Fibroblast of peridontal ligament (primary cell): ENCODE data around the gene GFPT2.
A peak's percentile ranks its signal among the peaks of the same experiment; 100 is the strongest.

ENCODE experiments used
- DNase-seq: peaks from one replicate; pipeline ENCODE4 v3.0.0-alpha.2; 2010; ENCODE audit errors: extremely low read depth

Gene GFPT2

DNA sequence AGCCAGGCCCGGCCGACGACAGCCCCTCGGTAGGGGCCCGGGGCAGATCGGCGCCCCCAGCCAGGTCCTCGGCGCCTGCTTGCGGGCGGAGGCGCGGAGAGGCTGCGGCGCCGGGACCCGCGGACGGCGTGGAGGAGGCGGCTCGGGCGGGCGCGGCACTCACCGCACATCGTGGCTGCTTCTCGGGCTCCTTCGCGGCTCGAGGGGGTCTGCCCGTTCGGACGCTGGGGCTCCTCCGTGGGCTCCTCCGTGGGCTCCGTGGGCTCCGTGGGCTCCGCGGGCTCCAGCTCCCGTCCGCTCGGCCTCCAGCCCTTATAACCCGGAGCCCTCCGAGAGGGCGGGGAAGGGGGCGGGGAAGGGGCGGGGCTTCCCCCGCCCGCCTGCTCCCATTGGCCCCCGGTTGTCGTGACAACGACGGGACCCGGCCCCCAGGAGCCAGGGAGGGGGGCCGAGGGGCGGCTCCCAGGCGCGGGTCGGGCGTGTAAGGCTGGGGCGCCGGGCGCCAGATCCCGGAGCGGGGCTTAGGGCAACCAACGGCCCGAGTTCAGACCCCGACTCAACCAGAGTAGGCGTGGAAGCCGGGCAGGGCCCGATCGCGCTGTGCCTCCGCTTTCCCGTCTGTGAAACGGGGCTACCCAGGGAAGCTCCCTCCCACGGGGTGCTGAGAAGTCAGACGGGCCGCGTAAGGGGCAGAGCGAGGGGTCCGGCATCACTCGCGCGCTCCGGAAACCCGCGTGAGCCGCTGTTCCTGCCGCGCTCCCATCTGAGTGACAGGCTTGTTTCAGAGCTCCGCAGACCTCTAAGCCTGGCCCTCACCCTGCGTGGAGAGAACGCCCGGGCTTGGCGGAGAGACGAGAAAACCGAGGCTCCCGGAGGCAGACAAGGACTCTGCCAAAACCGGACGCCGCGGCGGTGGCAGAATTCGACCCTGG lies at the start of gene GFPT2:
Gene GFPT2 (minus strand): TSS at position 289 of the 932 bp plus-strand sequence. CDS start 119 bp downstream, at position 170.
- DNase-seq: peak; percentile 66

DNA sequence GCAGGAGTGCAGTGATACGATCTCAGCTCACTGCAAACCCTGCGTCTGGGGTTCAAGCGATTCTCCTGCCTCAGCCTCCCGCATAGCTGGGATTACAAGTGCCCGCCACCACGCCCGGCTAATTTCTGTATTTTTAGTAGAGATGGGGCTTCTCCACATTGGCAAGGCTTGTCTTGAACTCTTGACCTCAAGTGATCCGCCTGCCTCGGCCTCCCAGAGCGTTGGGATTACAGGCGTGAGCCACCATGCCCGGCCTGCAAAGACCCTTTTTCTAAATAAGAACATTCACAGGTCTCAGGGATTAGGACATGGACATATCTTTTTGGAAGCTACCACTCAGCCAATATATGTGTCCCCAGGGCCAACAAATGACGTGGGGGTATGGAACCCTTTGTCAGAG lies 49.6 kb upstream of the GFPT2 start:
- DNase-seq: no peak

DNA sequence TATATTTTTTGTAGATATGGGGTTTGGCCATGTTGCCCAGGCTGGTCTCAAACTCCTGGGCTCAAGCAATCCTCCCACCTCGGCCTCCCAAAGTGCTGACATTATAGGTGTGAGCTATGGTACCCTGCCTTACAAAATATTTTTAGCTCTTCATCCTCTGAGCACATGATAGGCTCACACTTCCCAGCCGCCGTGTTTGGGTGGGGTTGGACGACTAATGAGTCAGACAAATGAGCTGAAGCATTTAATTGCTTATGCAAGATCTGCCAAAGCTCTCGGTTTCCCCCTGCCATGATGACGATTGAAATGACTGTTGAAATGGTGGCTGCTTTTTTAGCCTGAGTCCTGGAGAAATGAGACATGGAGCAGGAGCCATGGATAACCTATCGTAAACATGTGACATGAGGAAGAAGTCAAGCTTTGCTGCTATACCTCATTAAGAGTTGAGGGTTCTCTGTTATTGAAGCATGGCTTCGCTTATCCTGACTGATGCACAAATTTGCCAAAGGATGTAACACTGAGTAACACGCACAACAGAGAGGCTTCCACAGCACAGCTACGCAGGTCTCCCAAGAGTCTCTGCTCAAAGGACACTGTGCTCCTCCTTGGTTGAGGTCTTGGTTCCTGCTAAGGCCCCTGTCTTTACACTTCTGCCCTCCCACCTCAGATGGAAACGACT lies 48.2 kb upstream of the GFPT2 start:
- DNase-seq: no peak

DNA sequence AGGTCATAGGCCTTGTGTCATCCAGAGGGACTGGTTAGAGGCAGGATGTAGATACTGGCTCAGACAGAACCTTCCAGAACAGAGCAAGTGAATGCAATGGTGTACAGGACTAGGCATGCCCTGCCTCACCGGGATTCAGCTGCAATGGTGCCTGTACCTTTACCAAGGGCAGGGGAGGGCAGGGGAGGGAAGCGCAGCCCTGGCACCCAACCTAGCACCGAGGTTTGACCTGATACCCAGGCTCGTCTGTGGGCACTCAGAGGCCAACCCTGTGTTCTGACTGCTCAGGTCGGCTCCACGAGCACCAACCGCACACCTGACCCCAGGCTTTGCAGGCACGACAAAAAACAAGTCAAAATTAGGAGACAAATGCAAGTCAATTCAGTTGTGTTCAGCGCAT lies 47.3 kb upstream of the GFPT2 start:
- DNase-seq: no peak

DNA sequence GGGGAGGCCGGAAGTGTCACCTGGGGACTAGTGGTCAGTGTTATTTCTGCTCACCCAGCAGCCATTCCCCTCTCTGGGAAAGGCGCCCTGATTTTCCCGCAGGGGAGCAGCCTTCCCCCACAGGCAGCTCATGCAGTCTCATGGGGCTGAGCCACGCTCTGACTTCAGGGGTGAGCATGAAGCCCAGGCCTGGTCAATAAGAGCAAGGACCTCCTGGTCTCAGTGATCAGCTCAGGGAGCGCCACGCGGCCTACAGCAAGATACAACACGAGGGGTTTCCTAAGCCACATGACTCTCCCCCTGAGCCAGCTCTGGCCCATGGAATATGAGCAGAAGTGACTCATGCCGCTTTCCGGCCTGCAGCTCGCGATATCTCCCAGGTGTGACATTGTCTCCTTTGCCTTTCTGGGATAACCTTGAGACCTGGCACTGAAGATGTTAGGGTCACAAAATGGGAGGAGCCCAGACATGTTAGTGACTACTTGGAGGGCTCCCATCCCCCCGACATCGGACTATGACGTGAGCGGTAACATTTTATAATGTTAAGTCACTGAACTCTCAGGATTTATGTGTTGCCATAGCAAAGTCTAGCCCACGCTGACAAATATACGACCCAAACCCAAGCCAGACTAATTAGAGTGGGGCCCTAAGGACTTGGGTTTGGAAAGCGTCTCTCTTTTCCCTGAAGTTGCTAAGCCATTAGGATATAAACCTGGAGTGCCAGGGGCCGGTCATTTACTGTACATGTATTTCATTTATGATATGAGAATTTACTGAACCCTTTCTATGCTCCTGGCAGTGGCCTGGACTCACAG lies 46.5 kb upstream of the GFPT2 start:
- no peak for DNase-seq

DNA sequence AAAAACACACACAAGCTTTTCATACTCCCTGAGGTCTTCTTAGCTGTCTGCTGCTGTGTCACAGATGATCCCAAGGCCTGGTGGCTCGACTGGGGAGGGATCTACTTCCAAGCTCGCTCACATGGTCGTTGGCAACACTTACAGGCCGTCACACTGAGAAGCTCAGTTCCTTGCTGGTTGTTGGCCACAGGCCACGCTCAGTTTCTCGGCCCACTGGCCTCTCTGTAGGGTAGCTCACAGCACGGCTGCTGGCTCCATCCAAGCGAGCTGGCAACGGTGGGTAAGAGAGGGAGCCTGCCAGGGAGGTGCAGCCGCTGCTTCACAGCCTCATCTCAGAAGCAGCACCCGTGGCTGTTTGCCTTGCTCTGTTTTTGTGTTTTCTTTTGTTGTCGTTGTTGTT lies 43.8 kb upstream of the GFPT2 start:
- no peak for DNase-seq

DNA sequence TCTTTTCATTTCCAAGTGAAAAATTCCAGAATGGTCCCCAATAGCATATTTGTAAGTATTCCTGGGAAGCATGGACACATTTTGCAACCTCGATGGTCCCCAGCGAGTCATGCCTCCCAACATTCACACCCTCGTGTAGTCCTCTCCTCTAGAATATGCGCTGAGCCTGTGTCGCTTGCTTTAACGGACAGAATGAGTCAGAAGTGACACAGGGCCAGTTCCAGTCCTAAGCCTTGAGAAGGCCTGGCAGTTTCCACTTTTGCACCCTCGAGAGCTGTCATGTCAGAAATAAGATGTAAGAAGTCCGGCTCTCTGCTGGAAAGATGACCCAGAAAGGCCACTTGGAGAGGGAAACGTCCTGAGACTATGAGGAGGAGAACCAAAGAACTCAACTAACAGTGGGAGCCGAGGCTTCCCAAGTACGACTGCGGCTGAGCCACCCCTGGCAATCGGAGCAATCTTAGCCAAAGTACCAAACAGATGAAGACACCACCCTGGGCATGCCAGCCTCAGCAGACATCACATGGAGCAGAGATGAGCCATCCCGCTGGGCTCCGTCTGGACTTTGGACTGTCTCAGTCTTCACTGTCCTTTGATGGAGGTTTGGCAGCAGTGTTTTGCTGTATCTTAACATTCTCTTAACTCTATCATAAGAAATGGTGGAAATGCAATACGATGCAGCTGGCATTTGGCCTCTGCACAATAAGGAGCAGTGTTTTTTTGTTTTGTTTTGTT lies 42.6 kb upstream of the GFPT2 start:
- no peak for DNase-seq

DNA sequence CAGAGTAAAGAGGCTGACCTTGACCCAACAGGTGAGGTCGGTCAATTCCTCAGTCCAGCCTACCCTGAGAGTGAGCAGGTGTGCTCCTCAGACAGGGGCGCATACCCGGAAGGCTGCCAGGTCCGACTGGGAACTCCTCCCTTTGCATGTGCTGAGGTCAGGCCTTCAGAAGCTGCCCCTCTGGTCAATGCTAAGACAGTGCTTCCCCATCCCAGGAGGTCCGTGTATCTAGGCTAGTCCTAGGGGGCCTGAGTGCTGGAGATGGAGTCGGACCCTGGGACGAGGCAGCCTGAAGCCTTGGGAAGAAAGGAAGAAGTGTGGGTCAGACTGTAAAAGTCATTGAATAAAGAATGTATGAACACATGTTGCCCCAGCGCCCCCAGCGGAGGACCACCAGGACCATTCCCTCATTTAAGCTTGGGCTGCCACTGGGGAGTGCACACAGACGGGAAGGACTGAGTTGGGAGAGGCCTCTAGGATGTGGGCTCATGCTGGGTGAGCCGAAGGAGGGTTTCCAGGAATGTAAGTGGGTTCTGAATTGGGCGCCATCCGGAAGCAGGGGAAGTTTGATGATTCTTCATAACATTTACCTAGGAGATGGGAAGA lies 41.0 kb upstream of the GFPT2 start:
- DNase-seq: no peak

DNA sequence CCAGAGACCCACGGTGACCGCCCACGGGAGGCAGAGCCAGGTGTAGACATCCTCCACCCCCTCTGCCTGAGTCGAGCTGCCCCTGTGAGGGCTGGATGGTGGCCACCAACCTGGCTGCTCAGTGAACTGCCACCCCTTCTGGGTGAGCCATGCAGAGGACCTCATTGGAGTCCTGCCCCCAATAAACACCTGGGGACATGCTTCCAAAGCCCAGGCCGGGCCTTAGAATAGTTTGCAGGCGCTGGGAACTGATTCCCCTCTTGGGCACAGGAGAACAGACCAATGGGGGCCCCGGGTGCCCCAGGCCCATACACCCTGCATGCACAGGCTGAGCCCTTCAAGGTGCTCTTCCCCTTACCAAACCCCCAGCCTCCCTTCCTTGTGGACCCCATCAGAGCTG lies 38.1 kb upstream of the GFPT2 start:
- DNase-seq: no peak

DNA sequence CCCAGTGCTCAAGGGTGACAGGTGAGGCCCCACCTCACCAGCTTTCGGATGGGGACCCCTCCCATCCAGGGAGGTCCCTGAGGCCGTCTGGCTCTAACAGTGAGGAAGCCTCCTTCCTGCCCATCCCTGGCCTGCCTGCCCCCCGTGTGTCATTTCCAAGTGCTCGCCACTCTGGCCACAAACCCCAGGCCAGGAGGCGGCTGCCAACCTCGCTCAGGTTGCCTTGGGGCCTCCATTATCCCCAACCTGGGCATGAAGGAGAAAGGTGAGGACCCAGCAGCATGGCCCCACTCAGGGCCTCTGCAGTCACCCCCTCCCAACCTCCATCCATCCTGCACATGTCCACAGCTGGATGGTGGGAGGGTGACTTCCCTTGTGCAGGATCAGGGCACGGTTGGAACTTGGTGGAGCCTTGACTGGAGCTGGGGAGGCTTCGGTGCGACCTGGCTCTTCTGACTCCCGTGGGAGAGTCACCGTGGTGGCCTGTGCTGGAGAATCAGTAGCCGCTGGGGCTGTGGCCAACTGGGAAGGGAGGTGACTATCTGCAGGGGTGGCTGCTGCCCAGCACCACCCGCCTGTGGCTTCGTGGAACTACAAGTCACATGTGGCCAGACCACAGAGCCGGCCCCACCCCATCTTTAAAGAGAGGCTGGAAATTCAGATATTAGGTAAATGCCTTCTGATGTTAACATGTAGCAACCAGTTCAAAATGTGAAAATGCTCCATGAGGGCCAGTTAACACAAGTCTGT lies 37.5 kb upstream of the GFPT2 start:
- no peak for DNase-seq

DNA sequence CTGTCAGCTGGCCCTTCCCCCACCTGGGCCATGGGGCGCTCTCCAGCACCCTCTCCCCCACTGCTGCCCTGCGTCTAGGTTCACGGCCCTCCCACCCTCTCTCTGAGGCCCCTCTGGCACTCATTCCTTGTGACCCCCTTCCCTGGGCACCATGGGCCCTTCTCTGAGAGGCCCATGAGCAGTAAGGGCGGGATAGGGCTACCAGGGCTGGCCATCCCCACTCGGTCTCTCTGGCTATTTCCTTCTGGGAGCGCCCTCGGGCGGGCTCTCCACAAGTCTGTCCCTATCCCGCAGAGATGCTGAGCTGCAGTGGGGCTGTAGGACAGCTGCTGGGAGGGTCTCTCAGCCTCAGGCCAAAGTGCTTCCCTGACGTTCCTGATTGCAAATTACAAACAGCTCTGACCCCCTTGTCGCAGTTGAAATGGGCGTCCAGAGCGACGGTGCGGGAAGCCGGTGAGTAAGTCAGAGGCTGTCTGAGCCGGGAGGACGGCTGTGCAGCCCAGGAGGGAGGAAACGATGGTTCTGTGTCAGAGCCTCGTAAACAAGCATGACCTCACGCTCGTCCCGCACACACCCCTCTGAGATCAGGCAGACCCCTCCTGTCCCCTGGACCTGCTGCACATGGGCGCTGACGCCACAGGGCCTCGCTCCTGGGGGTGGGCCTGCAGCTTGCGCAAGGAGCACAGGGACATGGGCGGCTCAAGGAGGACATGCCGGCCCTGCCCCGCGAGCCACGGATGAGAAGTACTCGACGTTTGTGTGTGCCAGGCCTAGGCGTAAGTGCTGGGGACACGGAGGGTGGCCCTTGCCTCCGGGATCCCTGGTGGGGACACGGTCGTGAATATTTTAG lies 36.3 kb upstream of the GFPT2 start:
- DNase-seq: no peak

DNA sequence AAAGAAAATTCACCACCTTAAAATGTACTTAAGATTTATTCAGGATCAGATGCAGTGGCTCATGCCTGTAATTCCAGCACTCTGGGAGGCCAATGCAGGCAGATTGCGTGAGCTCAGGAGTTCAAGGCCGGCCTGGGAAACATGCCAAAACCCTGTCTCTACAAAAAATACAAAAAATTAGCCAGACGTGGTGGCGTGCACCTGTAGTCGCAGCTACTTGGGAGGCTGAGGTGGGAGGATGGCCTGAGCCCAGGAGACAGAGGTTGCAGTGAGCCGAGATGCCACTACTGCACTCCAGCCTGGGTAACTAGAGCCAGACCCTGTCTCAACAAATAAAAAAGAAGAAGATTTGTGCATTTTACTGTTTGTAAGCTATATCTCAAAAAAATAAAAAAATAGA lies 34.7 kb upstream of the GFPT2 start:
- DNase-seq: no peak

DNA sequence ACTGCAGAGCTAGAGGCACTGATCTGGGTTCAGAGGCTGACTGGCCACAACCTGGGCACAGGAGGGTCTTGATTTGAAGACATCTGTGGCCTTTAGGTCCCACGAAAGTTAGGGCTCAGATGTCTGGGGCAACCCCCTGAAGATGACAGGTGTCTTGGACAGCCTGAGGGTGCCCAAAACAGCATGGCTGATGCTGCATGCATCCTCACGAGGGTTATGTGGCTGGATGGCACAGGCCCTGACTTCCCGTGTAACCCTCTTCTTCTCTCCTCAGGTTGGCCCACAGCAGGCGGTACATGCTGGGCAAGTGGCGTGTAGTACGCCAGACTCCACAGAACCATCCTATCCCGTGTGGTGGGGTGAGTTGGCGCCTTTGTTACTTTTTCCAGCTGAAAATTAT lies 29.8 kb upstream of the GFPT2 start:
- no peak for DNase-seq

DNA sequence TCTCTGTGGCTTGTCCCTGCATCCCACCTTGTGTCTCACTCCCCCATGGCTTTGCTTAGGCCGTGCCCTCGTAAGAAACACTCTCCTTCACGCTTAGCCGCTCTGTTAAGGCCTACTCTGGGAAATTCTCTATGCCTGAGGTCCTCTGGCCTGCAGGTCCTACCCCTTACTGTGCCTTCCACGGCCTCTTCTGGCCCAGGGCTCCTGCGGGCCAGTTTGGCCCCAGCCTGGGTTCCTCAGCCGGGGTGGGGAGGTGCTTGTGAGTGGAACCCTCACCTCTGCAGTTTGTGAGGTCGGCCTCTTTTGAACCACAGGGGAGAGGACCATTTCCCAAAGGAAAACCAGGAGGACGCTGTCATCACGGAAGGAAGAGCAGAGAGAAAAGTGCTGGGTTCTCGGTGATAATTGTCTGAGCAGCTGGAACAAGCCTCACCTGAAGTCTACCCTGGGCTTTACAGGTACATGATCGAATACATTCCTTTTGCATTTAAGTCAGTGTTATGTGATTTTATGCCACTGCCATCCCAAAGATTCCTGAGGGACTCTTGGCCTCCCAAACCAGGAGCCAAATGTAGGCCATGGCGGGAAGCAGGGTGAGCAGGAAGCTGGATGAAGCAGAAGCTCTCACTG lies 28.8 kb upstream of the GFPT2 start:
- no peak for DNase-seq

DNA sequence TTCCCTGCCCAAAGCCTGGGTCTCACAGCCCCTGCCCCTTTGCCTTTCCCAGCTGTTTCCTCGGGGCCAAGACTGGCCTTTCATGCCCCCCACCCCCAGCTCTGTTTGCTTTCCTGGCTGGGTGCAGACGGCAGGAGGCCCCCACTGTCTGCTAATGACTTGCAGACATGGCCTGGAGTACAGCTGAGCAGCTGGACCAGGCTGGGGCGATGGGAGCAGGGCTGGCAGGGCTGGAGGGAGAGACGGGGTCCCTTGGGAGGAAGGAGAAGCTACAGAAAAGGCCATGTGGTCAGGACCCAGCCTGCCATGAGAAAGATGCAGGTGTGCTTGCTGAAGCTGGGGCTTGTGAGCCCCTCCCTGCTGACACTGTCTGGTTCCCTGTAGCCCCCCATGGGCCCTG lies 28.3 kb upstream of the GFPT2 start:
- DNase-seq: no peak

DNA sequence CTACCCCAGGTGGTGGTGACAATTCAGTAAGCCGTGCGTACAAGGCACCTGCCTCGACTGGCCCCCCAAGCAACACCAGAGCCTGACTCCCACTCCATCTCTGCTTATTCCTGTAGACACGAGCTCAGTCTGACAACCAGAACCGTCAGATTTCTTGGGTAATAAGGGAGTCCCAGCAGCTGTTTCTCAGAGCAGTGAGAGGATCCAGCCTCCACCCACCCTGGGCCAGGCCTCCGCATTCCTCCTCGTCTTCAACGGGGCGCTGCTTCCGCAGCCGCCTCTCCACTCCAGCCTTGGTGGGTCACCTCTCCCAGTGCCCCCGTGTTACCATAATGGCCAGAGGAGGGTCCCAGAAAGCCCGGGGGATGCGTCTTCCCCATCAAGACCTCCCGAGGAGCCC lies 27.7 kb upstream of the GFPT2 start:
- no peak for DNase-seq

DNA sequence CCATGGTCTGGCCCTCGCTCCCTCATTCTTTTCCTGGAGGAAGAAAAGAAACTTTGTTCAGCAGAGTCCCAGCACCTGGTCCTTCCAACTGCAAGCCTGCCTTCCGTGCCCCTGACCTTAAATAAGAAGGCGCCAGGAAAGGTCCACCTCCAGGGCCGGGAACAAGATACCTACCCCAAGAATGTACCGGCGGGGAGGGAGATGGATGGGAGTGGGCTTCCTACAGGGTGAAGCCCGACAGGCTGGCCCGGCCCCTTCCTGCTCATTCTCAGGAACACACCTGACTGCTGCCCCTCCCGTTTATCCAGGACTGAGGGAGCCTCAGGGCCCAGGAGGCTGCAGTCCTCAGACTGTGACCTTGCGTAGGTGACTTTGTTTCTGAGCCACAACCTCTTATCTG lies 27.3 kb upstream of the GFPT2 start:
- no peak for DNase-seq

DNA sequence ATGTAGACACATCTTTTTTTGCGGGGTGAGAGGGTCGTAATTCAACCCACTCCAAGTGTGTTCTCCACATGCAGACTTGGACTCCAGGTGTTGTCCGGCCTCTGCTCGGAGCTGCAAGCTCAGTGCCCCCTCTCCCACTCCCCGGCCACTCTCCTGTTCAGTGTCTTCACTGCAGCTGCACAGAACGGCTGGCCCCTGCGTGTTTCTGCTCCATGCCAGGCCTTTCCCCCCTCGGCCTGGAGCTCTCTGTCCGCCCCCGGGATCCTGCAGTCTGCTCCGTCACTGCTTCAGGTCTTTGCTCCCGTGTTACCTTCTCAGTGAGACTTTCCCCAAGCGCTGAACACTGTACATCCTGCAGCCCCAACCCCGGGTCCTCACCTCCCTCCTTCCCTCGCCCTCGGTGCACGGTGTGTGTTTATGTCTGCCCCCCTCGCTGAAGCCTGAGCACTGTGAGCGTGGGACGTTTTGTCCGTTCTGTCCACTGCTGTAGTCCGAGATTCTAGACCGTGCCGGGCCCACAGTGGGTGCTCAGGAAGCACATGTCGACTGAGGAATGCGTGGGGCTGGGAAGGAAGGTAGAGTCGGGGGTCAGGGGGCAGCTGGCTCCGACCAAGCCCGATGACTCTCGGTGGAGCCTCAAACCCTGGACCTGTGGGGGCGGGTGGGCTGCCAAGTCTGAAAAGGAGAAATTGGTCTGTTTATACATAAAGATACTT lies 26.4 kb upstream of the GFPT2 start:
- no peak for DNase-seq
